ENCODE measurements around the gene IFI35. TPM values are rescaled to one million over a fixed set of nuclear protein-coding genes. Genes with fewer than 3 reads are reported as not detected.
A peak's percentile ranks its signal among the peaks of the same experiment; 100 is the strongest.

The IFI35 gene
- polyA plus RNA-seq, 1 of the 3 experiments (the other 2 are of a cell fraction), result 17.6 TPM

GRCh38 chr17:42997984-42998938, 8.3 kb upstream of the IFI35 start, which contains the start of gene RPL27:
TSS of gene RPL27 (plus strand) at chr17:42998419. CDS start at chr17:42998751, 332 bp downstream.
- H3K4me3 ChIP-seq (ENCODE audit: low read depth in 2 of 2, low read length in 1 of 2), result peak within 1 kb of the TSS; percentile 85 to 87
- H4K20me1 ChIP-seq (ENCODE audit: insufficient read depth), result peaks cover 36% of the 10 kb centered on the region
- no peaks in the 10 kb centered on the region for H3K9me2 ChIP-seq
- H3K27me3 ChIP-seq (ENCODE audit: insufficient read depth), result no peaks in the 10 kb centered on the region
- POLR2A ChIA-PET, result interaction anchor here (0.6 to 2.8 kb wide), 21 partner anchors 10 to 444 kb away, joined by 3 to 20 read pairs (median 5); partner anchors contain the start of genes AOC2, BRCA1, PSME3 and PTGES3L
- peak within 1 kb of the TSS; percentile 78 for H3K4me2 ChIP-seq
- under 1% methylated on average over 49 of the region's 49 CpGs for WGBS (ENCODE audit: low lambda C conversion rate)
- H3K9ac ChIP-seq, result peak within 1 kb of the TSS; percentile 100
- H3K27ac ChIP-seq (ENCODE audit: low read depth in 2 of 2, low read length in 1 of 2), result peak within 1 kb of the TSS; percentile 87 to 90
- H3K36me3 ChIP-seq (replicated peaks in 1 of 2; ENCODE audit: control insufficient read depth in 1 of 2, insufficient read depth in 2 of 2, low read length in 1 of 2), result peaks cover 38% of the 10 kb centered on the region in 2 experiments
- H3K9me3 ChIP-seq, result no peaks in the 10 kb centered on the region
- DNase-seq, result peak; percentile 88
- H3F3A ChIP-seq (replicated peaks; ENCODE audit: insufficient read depth), result peaks cover 58% of the 10 kb centered on the region
- H3K4me1 ChIP-seq (ENCODE audit: control insufficient read depth in 1 of 2, insufficient read depth in 2 of 2, low read depth in 1 of 2, low read length in 1 of 2), result peaks cover 6 to 11% of the 10 kb centered on the region in 2 experiments; a peak in 2 of 4 replicates
- CTCF ChIA-PET, result interaction anchor here (0.6 to 4.4 kb wide), 24 partner anchors 11 to 462 kb away, joined by 3 to 27 read pairs (median 4); partner anchors contain the start of genes AOC2, BECN1, NBR1 and PSME3
- H3K79me2 ChIP-seq (ENCODE audit: insufficient read depth), result peaks cover 41% of the 10 kb centered on the region
- peak within 1 kb of the TSS; percentile 89 for H2AFZ ChIP-seq (ENCODE audit: low read depth)
- TF ChIP-seq PBX3 (IDR thresholded peaks at IDR 0.05) (0 out of 2 replicates have a peak, but pooled peaks have one; percentile 33), EZH2phosphoT487 (IDR thresholded peaks at IDR 0.05; ENCODE audit: borderline replicate concordance, low read depth) (no peak), GABPA (IDR thresholded peaks at IDR 0.05; ENCODE audit: low read depth) (peak; percentile 96), ELF1 (IDR thresholded peaks at IDR 0.05) (peak; percentile 99), POLR2AphosphoS5 (IDR thresholded peaks at IDR 0.05; ENCODE audit: low read depth, low read length) (peak; percentile 97), NFIC (IDR thresholded peaks at IDR 0.05; ENCODE audit: borderline replicate concordance) (peak; percentile 21; the same call in 1 of the 2 replicates), EP300 (IDR thresholded peaks at IDR 0.05; ENCODE audit: borderline replicate concordance in 1 of 2, low read depth in 1 of 2, low read length in 1 of 2) (peak; percentile 54 to 57; a peak in 2 of 4 replicates), FOXM1 (IDR thresholded peaks at IDR 0.05; ENCODE audit: low read depth) (no peak), TCF12 (IDR thresholded peaks at IDR 0.05) (peak; percentile 63), MEF2A (IDR thresholded peaks at IDR 0.05; ENCODE audit: borderline replicate concordance, low read depth) (no peak), TAF1 (IDR thresholded peaks at IDR 0.05; ENCODE audit: borderline replicate concordance, low read depth, low read length) (peak; percentile 95), ZBTB33 (IDR thresholded peaks at IDR 0.05; ENCODE audit: borderline replicate concordance, low read depth) (peak; percentile 49; the same call in 1 of the 2 replicates), RCOR1 (IDR thresholded peaks at IDR 0.05; ENCODE audit: low read length) (peak; percentile 74), JUND (IDR thresholded peaks at IDR 0.05) (no peak), GATA2 (CRISPR knock-in tag; IDR thresholded peaks at IDR 0.05) (no peak), RFX5 (IDR thresholded peaks at IDR 0.05; ENCODE audit: low read length) (no peak), SIN3A (IDR thresholded peaks at IDR 0.05; ENCODE audit: borderline replicate concordance, low read depth, low read length) (peak; percentile 94; the same call in 1 of the 2 replicates), USF1 (IDR thresholded peaks at IDR 0.05; ENCODE audit: borderline replicate concordance, low read depth) (peak; percentile 77), RAD21 (IDR thresholded peaks at IDR 0.05; ENCODE audit: low read length) (peak; percentile 70)
- TF ChIP-seq, protein P1, sequence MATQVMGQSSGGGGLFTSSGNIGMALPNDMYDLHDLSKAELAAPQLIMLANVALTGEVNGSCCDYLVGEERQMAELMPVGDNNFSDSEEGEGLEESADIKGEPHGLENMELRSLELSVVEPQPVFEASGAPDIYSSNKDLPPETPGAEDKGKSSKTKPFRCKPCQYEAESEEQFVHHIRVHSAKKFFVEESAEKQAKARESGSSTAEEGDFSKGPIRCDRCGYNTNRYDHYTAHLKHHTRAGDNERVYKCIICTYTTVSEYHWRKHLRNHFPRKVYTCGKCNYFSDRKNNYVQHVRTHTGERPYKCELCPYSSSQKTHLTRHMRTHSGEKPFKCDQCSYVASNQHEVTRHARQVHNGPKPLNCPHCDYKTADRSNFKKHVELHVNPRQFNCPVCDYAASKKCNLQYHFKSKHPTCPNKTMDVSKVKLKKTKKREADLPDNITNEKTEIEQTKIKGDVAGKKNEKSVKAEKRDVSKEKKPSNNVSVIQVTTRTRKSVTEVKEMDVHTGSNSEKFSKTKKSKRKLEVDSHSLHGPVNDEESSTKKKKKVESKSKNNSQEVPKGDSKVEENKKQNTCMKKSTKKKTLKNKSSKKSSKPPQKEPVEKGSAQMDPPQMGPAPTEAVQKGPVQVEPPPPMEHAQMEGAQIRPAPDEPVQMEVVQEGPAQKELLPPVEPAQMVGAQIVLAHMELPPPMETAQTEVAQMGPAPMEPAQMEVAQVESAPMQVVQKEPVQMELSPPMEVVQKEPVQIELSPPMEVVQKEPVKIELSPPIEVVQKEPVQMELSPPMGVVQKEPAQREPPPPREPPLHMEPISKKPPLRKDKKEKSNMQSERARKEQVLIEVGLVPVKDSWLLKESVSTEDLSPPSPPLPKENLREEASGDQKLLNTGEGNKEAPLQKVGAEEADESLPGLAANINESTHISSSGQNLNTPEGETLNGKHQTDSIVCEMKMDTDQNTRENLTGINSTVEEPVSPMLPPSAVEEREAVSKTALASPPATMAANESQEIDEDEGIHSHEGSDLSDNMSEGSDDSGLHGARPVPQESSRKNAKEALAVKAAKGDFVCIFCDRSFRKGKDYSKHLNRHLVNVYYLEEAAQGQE (IDR thresholded peaks at IDR 0.05; ENCODE audit: low read depth, low read length), result no peak; the same call in 1 of the 2 replicates
- TF ChIP-seq, protein P2, sequence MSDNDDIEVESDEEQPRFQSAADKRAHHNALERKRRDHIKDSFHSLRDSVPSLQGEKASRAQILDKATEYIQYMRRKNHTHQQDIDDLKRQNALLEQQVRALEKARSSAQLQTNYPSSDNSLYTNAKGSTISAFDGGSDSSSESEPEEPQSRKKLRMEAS (IDR thresholded peaks at IDR 0.05; ENCODE audit: low read depth), result peak; percentile 97
- TF ChIP-seq, protein P3, sequence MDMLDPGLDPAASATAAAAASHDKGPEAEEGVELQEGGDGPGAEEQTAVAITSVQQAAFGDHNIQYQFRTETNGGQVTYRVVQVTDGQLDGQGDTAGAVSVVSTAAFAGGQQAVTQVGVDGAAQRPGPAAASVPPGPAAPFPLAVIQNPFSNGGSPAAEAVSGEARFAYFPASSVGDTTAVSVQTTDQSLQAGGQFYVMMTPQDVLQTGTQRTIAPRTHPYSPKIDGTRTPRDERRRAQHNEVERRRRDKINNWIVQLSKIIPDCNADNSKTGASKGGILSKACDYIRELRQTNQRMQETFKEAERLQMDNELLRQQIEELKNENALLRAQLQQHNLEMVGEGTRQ (IDR thresholded peaks at IDR 0.05; ENCODE audit: borderline replicate concordance, low read depth, low read length), result peak; percentile 34; the same call in 1 of the 2 replicates

Measured in SK-N-SH (cell line).